ENCODE measurements around the gene STOX1.
A peak's percentile ranks its signal among the peaks of the same experiment; 100 is the strongest.
"Not testable (repeated sequence)": the region's sequence is repeated elsewhere in the genome, so short reads cannot be mapped to it uniquely, and the experiment has no call there.

Gene STOX1

GRCh38 chr10:68899186-68899745, 71.9 kb downstream of the STOX1 start:
- no peak for DNase-seq

GRCh38 chr10:68900427-68901104, 73.2 kb downstream of the STOX1 start:
- no peak for DNase-seq

- DNase-seq = peak; percentile 100
Observed at GRCh38 chr10:68901105-68901927, 74.0 kb downstream of the STOX1 start, which contains the start of gene DDX50. DDX50 (plus strand) TSS chr10:68901315; CDS start chr10:68901385, 70 bp downstream.

- no peak for DNase-seq
Observed at GRCh38 chr10:68902382-68902781, 75.1 kb downstream of the STOX1 start.

GRCh38 chr10:68924593-68924992, 97.3 kb downstream of the STOX1 start:
- no peak for DNase-seq

GRCh38 chr10:68925489-68925888, 98.2 kb downstream of the STOX1 start:
- DNase-seq = no peak

GRCh38 chr10:68929157-68929556, 101.8 kb downstream of the STOX1 start:
- not testable (repeated sequence) for DNase-seq

- not testable (repeated sequence) for DNase-seq
Observed at GRCh38 chr10:68929888-68930287, 102.6 kb downstream of the STOX1 start.

- not testable (repeated sequence) for DNase-seq
Observed at GRCh38 chr10:68932860-68933259, 105.5 kb downstream of the STOX1 start.

- no peak for DNase-seq
Observed at GRCh38 chr10:68934994-68935393, 107.7 kb downstream of the STOX1 start.

GRCh38 chr10:68938117-68938516, 110.8 kb downstream of the STOX1 start:
- peak; percentile 20 for DNase-seq

- DNase-seq = no peak
Observed at GRCh38 chr10:68938884-68939283, 111.6 kb downstream of the STOX1 start.

GRCh38 chr10:68940917-68941316, 113.6 kb downstream of the STOX1 start:
- not testable (repeated sequence) for DNase-seq
